ENCODE data around the gene RTRAF. TPM values are rescaled to one million over a fixed set of nuclear protein-coding genes. Genes with fewer than 3 reads are reported as not detected.

Gene RTRAF
- total and polyA plus RNA-seq, 2 donors (not counting 1 experiment from before 2014, with no cell fraction given), result 34.7 to 91.1 TPM

DNA sequence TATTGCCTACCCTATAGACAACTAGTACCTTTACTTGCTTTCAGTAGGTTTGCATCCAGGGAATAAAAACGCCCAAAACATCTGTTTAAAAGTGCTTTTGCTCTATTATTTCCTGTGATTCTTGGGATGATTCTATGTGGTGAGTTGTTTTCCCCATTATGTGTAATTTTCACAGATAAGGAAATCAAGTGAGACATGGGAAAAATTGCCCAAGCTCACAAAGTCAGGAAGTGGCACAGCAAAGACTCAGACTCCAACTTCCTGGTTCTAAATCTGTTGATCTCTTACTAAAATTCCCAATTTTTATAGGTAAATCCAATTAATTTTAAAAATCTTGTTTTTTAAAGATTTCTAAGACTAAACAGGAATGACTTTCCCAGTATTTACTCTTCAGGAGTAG lies 40.5 kb downstream of the RTRAF start:
- no peak overlapping the region for H3K4me3 Mint-ChIP-seq
- Histone ChIP-seq H3K27ac (ENCODE audit: low read length in 2 of 2) (no peak overlapping the region), H3K4me3 (ENCODE audit: control extremely low read depth in 1 of 5, extremely low read depth in 1 of 5, insufficient read depth in 1 of 5, low read depth in 2 of 5, low read length in 4 of 5) (no peak overlapping the region), H3K79me2 (ENCODE audit: control insufficient read depth, insufficient read depth, low read length) (no peaks in the 10 kb centered on the region), H4K20me1 (ENCODE audit: control insufficient read depth, insufficient read depth, low read length, poor library complexity, severe bottlenecking) (no peaks in the 10 kb centered on the region), H2AFZ (ENCODE audit: insufficient read depth, low read depth, low read length, poor library complexity, severe bottlenecking) (no peak overlapping the region), H3K9ac (ENCODE audit: low read length) (no peak overlapping the region), H3K4me2 (replicated peaks; ENCODE audit: low read depth, low read length, poor library complexity, severe bottlenecking) (no peak overlapping the region), H3K4me1 (ENCODE audit: control insufficient read depth in 2 of 2, insufficient read depth in 2 of 2, low read length in 2 of 2) (no peaks in the 10 kb centered on the region), H3K36me3 (replicated peaks in 1 of 2; ENCODE audit: control extremely low read depth in 1 of 2, control insufficient read depth in 1 of 2, extremely low read depth in 1 of 2, insufficient read depth in 2 of 2, low read length in 1 of 2) (no peaks in the 10 kb centered on the region), H3K27me3 (replicated peaks in 1 of 4; ENCODE audit: control extremely low read depth in 1 of 4, control insufficient read depth in 3 of 4, insufficient read depth in 4 of 4, low read length in 3 of 4) (peaks cover 0 to 3% (median 0%) of the 10 kb centered on the region in 4 experiments), H3K9me3 (ENCODE audit: control extremely low read depth in 1 of 3, control insufficient read depth in 2 of 3, insufficient read depth in 1 of 3, low read length in 2 of 3) (no peaks in the 10 kb centered on the region)
- TF ChIP-seq, protein P1, sequence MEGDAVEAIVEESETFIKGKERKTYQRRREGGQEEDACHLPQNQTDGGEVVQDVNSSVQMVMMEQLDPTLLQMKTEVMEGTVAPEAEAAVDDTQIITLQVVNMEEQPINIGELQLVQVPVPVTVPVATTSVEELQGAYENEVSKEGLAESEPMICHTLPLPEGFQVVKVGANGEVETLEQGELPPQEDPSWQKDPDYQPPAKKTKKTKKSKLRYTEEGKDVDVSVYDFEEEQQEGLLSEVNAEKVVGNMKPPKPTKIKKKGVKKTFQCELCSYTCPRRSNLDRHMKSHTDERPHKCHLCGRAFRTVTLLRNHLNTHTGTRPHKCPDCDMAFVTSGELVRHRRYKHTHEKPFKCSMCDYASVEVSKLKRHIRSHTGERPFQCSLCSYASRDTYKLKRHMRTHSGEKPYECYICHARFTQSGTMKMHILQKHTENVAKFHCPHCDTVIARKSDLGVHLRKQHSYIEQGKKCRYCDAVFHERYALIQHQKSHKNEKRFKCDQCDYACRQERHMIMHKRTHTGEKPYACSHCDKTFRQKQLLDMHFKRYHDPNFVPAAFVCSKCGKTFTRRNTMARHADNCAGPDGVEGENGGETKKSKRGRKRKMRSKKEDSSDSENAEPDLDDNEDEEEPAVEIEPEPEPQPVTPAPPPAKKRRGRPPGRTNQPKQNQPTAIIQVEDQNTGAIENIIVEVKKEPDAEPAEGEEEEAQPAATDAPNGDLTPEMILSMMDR (IDR thresholded peaks at IDR 0.05), result no peak
- no peak for TF ChIP-seq EZH2 (IDR thresholded peaks at IDR 0.05; ENCODE audit: borderline replicate concordance, insufficient read depth, low read depth, low read length, poor library complexity, severe bottlenecking)
- DNase-seq (no peak), ATAC-seq (ENCODE audit: low read depth) (no peak)
- WGBS (ENCODE audit: insufficient coverage), result no CpG with 5 or more reads among the region's 1 CpG
- no peaks in the 10 kb centered on the region for H3K4me1 Mint-ChIP-seq
- no peaks in the 10 kb centered on the region for H3K9me3 Mint-ChIP-seq (ENCODE audit: insufficient read depth)
- peaks cover 27% of the 10 kb centered on the region for H3K27me3 Mint-ChIP-seq
- intact Hi-C loops (cut with micrococcal nuclease), result no loop called here
- ChIA-PET POLR2A (no interaction called here), CTCF (no interaction called here)
- no peak overlapping the region for H3K27ac Mint-ChIP-seq

DNA sequence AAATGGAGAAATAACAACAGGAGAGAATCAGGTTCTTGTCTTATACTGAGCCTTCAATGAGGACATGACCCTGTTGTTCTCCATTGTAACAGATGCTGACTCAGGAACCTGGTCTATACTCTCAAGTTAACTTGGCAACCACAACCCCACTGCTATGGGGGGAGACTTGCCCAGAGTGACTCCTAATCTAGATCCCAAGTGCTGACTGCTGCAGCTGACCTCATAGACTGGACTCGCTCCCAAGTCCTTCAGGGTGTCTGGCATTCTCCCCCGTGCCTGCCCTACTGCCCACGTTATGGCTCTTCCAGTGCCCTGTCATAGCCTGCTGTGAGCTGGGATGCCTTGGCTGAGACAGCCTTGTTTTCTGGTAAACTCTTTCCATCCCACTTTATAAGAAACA lies 42.4 kb downstream of the RTRAF start:
- Mint-ChIP-seq H3K4me1 (no peaks in the 10 kb centered on the region), H3K27ac (no peak overlapping the region), H3K4me3 (no peak overlapping the region), H3K27me3 (peaks cover 40% of the 10 kb centered on the region), H3K9me3 (ENCODE audit: insufficient read depth) (peaks cover 8% of the 10 kb centered on the region)
- Histone ChIP-seq H3K4me2 (replicated peaks; ENCODE audit: low read depth, low read length, poor library complexity, severe bottlenecking) (no peak overlapping the region), H3K79me2 (ENCODE audit: control insufficient read depth, insufficient read depth, low read length) (no peaks in the 10 kb centered on the region), H3K4me1 (ENCODE audit: control insufficient read depth in 2 of 2, insufficient read depth in 2 of 2, low read length in 2 of 2) (no peaks in the 10 kb centered on the region), H3K9me3 (ENCODE audit: control extremely low read depth in 1 of 3, control insufficient read depth in 2 of 3, insufficient read depth in 1 of 3, low read length in 2 of 3) (no peaks in the 10 kb centered on the region), H3K27ac (ENCODE audit: low read length in 2 of 2) (no peak overlapping the region), H3K4me3 (ENCODE audit: control extremely low read depth in 1 of 5, extremely low read depth in 1 of 5, insufficient read depth in 1 of 5, low read depth in 2 of 5, low read length in 4 of 5) (no peak overlapping the region), H2AFZ (ENCODE audit: insufficient read depth, low read depth, low read length, poor library complexity, severe bottlenecking) (no peak overlapping the region), H4K20me1 (ENCODE audit: control insufficient read depth, insufficient read depth, low read length, poor library complexity, severe bottlenecking) (no peaks in the 10 kb centered on the region), H3K9ac (ENCODE audit: low read length) (no peak overlapping the region), H3K36me3 (replicated peaks in 1 of 2; ENCODE audit: control extremely low read depth in 1 of 2, control insufficient read depth in 1 of 2, extremely low read depth in 1 of 2, insufficient read depth in 2 of 2, low read length in 1 of 2) (no peaks in the 10 kb centered on the region), H3K27me3 (replicated peaks in 1 of 4; ENCODE audit: control extremely low read depth in 1 of 4, control insufficient read depth in 3 of 4, insufficient read depth in 4 of 4, low read length in 3 of 4) (peaks cover 0 to 3% (median 0%) of the 10 kb centered on the region in 4 experiments)
- no peak for TF ChIP-seq EZH2 (IDR thresholded peaks at IDR 0.05; ENCODE audit: borderline replicate concordance, insufficient read depth, low read depth, low read length, poor library complexity, severe bottlenecking)
- TF ChIP-seq, protein P1 (IDR thresholded peaks at IDR 0.05), result no peak
- ChIA-PET POLR2A (no interaction called here), CTCF (no interaction called here)
- DNase-seq, result no peak
- WGBS (ENCODE audit: insufficient coverage), result 100% methylated on average over 3 of the region's 3 CpGs
- intact Hi-C loops (cut with micrococcal nuclease), result no loop called here
- no peak for ATAC-seq (ENCODE audit: low read depth)
